Esophagus squamous epithelium (tissue), 5 donors: ENCODE data around the gene AGAP2. TPM values are rescaled to one million over a fixed set of nuclear protein-coding genes. Genes with fewer than 3 reads are reported as not detected.
A peak's percentile ranks its signal among the peaks of the same experiment; 100 is the strongest.

ENCODE experiments used
- DNase-seq: peaks from one replicate; lab custom pipeline; 2025; lab: John Stamatoyannopoulos, UW
- H3K27ac ChIP-seq, 4 donors: fragments of 200-600 bp; sonication (generic); one replicate each; pipeline ENCODE4 v1.5.1; 2016 to 2019; ENCODE audit warnings: mild to moderate bottlenecking in 1 of 4
- H3K27me3 ChIP-seq, 4 donors: fragments of 200-600 bp; sonication (generic); 1 replicate in 3 of 4; 2 replicates in 1 of 4; pipeline versions ENCODE4 v1.5.1 to v1.6.0; 2017 to 2021; ENCODE audit warnings: antibody characterized with exemption in 1 of 4
- H3K36me3 ChIP-seq, 3 donors: fragments of 200-600 bp; sonication (generic); one replicate each; pipeline ENCODE4 v1.5.1; 2016 to 2019
- H3K4me1 ChIP-seq, 3 donors: fragments of 200-600 bp; sonication (generic); one replicate each; pipeline ENCODE4 v1.5.1; 2017 to 2019
- H3K4me3 ChIP-seq, 4 donors: fragments of 200-600 bp; sonication (generic); 1 replicate in 3 of 4; 2 replicates in 1 of 4; pipeline ENCODE4 v1.5.1; 2016 to 2019; ENCODE audit warnings: mild to moderate bottlenecking in 2 of 4, moderate library complexity in 1 of 4
- H3K9me3 ChIP-seq, 3 donors: fragments of 200-600 bp; sonication (generic); one replicate each; pipeline ENCODE4 v1.5.1; 2016 to 2019
- CTCF ChIP-seq, 6 experiments: fragments of 450-650 bp in 4 of 6; fragments of 200-600 bp in 2 of 6; sonication (generic) in 2 of 6; IDR thresholded peaks; one replicate each; pipeline ENCODE4 v1.5.1; 2016 to 2019; ENCODE audit warnings: antibody characterized with exemption in 6 of 6, mild to moderate bottlenecking in 4 of 6, moderate library complexity in 4 of 6
- POLR2A ChIP-seq, 4 donors: fragments of 450-650 bp; IDR thresholded peaks; one replicate each; pipeline ENCODE4 v1.6.1; 2017; ENCODE audit warnings: antibody characterized with exemption in 4 of 4, mild to moderate bottlenecking in 4 of 4, moderate library complexity in 3 of 4
- WGBS, 2 donors: methylation state at CpG; one replicate each; pipeline ENCODE4 v1.1.5; 2018; 5-methylcytosine and 5-hydroxymethylcytosine counted together
- intact Hi-C: fragments of 100-400 bp; cut with DNase I; formaldehyde crosslinking; loops from one replicate; pipeline ENCODE4 v1.15.0; 2022
- total RNA-seq, 4 donors: library from RNA; depleted of rRNA; stranded (reverse); fragments of >200 nt; gene quantifications; one replicate each; pipeline ENCODE4 v1.1.0, GENCODE V29; 2016
- donor health status: DM: yes; HTN: yes; CAD: no.

Gene AGAP2
- total RNA-seq, 4 donors from 2014 or later, result 0.88 to 2.3 (median 1.3) TPM

- DNase-seq, result peak; percentile 99
- peaks cover 7 to 38% (median 15%) of the 10 kb centered on the region in 3 donors for H3K36me3 ChIP-seq
- peaks cover 33 to 57% (median 37%) of the 10 kb centered on the region in 3 donors for H3K4me1 ChIP-seq
- H3K4me3 ChIP-seq, result peak within 1 kb of the TSS; percentile 61 to 96 (median 72)
- H3K9me3 ChIP-seq, result no peaks in the 10 kb centered on the region
- 0% methylated on average over 17 to 20 of the region's 58 CpGs for WGBS, 2 donors
- intact Hi-C loops, result no loop called here
- TF ChIP-seq POLR2A (IDR thresholded peaks at IDR 0.05), result peak in 3 of 4 donors; percentile 58 to 78 (median 65)
- TF ChIP-seq CTCF (IDR thresholded peaks at IDR 0.05), result peak in 2 of 6 experiments; percentile 3 to 35
- peak within 1 kb of the TSS; percentile 84 to 92 (median 90) for H3K27ac ChIP-seq
- H3K27me3 ChIP-seq, result no peaks in the 10 kb centered on the region
These were observed 13.5 kb upstream of the AGAP2 start, which contains the start of gene CDK4 for GRCh38 chr12:57751788-57752667. TSS of gene CDK4 (minus strand) at chr12:57752310. CDS start at chr12:57751717, 593 bp downstream.

- Histone ChIP-seq H3K36me3 (peaks cover 7 to 44% (median 18%) of the 10 kb centered on the region in 3 donors), H3K9me3 (no peaks in the 10 kb centered on the region), H3K27me3 (no peaks in the 10 kb centered on the region), H3K27ac (peak overlapping the region; percentile 84 to 92 (median 90)), H3K4me3 (peak overlapping the region; percentile 61 to 96 (median 72)), H3K4me1 (peaks cover 30 to 51% (median 31%) of the 10 kb centered on the region in 3 donors)
- no peak for DNase-seq
- intact Hi-C loops, result no loop called here
- 2 to 11% methylated on average over 5 to 8 of the region's 8 CpGs for WGBS, 2 donors
- no peak for TF ChIP-seq POLR2A (IDR thresholded peaks at IDR 0.05)
- TF ChIP-seq CTCF (IDR thresholded peaks at IDR 0.05), result no peak
These were observed 12.9 kb upstream of the AGAP2 start for GRCh38 chr12:57751432-57751787.

- Histone ChIP-seq H3K4me1 (peaks cover 27 to 50% (median 29%) of the 10 kb centered on the region in 3 donors), H3K27ac (peak overlapping the region; percentile 84 to 92 (median 90)), H3K27me3 (no peaks in the 10 kb centered on the region), H3K36me3 (peaks cover 7 to 46% (median 18%) of the 10 kb centered on the region in 3 donors), H3K4me3 (peak overlapping the region in 3 of 4 donors; percentile 61 to 96 (median 82)), H3K9me3 (no peaks in the 10 kb centered on the region)
- DNase-seq, result no peak
- intact Hi-C loops, result no loop called here
- 74 to 76% methylated on average over 15 of the region's 15 CpGs for WGBS, 2 donors
- no peak for TF ChIP-seq POLR2A (IDR thresholded peaks at IDR 0.05)
These were observed 12.3 kb upstream of the AGAP2 start for GRCh38 chr12:57750561-57751431.

GRCh38 chr12:57749061-57749460, 10.5 kb upstream of the AGAP2 start:
- no peak for DNase-seq

More at GRCh38 chr12:57749061-57749460, 10.5 kb upstream of the AGAP2 start:
- no peak overlapping the region for H3K27ac ChIP-seq
- no peaks in the 10 kb centered on the region for H3K27me3 ChIP-seq
- H3K36me3 ChIP-seq, result peaks cover 7 to 46% (median 18%) of the 10 kb centered on the region in 3 donors
- WGBS, 2 donors, result 78% methylated on average over 3 of the region's 5 CpGs; no CpG with 5 or more reads in 1 of the 2 donors
- TF ChIP-seq CTCF (IDR thresholded peaks at IDR 0.05) (no peak), POLR2A (IDR thresholded peaks at IDR 0.05) (no peak)
- no peak overlapping the region for H3K4me3 ChIP-seq
- intact Hi-C loops, result no loop called here
- no peaks in the 10 kb centered on the region for H3K9me3 ChIP-seq
- H3K4me1 ChIP-seq, result peaks cover 22 to 50% (median 27%) of the 10 kb centered on the region in 3 donors
